ENCODE data around the gene MMP15. TPM values are rescaled to one million over a fixed set of nuclear protein-coding genes. Genes with fewer than 3 reads are reported as not detected.

The MMP15 gene
- total and polyA plus RNA-seq, 7 donors, result 2.3 to 54.0 (median 10.5) TPM

DNA sequence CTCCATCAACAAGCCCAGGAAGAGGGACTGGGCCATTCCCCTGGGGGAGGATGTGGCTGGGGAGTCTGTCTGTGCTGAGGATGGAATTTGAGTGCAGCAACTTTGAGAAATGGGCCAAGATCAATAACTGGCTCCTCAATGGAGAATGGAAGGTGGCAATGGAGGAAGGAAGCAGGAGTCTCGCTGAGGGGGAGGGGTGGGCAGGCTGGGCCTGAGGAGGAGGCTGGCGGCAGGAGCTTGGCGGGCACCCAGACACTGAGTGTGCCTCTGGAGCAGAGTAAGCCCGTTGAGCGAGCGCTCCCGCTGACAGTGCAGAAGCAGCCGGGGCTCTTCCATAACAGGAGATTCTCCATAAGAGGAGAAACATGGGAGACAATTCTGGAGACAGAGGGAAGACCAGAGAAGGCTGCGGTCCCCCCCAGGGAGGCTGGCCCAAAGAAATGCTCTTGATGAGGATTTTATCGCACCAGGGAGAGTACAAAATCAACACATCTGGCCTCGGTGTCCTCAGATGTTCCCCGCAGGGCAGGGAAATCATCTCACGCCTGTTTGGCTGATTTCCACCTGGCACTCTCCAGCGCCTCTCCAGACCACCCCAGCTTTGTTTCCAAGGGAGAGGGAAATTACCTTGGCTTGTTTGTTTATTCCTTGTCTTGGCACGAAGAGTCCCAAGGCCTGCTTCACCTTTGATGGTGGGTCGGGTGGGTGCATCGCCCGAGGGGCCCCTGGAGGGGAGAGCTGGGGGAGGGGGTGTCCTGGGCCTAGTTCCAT, 2.8 kb upstream of the MMP15 start:
- Histone ChIP-seq H3K4me1 (peaks cover 1 to 67% (median 61%) of the 10 kb centered on the region in 4 donors), H3K27me3 (no peaks in the 10 kb centered on the region), H3K36me3 (peaks cover 0 to 24% (median 6%) of the 10 kb centered on the region in 4 donors), H3K9me3 (no peaks in the 10 kb centered on the region), H3K27ac (peak overlapping the region; percentile 70 to 85 (median 76)), H3K4me3 (peak overlapping the region in 1 of 4 donors; percentile 8)
- peak; percentile 94 for DNase-seq
- intact Hi-C loops (cut with DNase I), result loop anchor here (1.0 to 10.0 kb wide), 3 partner anchors 17 to 465 kb away; partner anchors contain the start of gene GINS3
- no peak for TF ChIP-seq POLR2A (IDR thresholded peaks at IDR 0.05)
- TF ChIP-seq POLR2AphosphoS5 (IDR thresholded peaks at IDR 0.05), result peak in 3 of 4 donors; percentile 21 to 50 (median 47)
- TF ChIP-seq, protein P1, sequence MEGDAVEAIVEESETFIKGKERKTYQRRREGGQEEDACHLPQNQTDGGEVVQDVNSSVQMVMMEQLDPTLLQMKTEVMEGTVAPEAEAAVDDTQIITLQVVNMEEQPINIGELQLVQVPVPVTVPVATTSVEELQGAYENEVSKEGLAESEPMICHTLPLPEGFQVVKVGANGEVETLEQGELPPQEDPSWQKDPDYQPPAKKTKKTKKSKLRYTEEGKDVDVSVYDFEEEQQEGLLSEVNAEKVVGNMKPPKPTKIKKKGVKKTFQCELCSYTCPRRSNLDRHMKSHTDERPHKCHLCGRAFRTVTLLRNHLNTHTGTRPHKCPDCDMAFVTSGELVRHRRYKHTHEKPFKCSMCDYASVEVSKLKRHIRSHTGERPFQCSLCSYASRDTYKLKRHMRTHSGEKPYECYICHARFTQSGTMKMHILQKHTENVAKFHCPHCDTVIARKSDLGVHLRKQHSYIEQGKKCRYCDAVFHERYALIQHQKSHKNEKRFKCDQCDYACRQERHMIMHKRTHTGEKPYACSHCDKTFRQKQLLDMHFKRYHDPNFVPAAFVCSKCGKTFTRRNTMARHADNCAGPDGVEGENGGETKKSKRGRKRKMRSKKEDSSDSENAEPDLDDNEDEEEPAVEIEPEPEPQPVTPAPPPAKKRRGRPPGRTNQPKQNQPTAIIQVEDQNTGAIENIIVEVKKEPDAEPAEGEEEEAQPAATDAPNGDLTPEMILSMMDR (IDR thresholded peaks at IDR 0.05), result no peak
- no peak for TF ChIP-seq EP300 (IDR thresholded peaks at IDR 0.05)
- WGBS, 2 donors, result 6 to 39% methylated on average over 18 of the region's 18 CpGs

DNA sequence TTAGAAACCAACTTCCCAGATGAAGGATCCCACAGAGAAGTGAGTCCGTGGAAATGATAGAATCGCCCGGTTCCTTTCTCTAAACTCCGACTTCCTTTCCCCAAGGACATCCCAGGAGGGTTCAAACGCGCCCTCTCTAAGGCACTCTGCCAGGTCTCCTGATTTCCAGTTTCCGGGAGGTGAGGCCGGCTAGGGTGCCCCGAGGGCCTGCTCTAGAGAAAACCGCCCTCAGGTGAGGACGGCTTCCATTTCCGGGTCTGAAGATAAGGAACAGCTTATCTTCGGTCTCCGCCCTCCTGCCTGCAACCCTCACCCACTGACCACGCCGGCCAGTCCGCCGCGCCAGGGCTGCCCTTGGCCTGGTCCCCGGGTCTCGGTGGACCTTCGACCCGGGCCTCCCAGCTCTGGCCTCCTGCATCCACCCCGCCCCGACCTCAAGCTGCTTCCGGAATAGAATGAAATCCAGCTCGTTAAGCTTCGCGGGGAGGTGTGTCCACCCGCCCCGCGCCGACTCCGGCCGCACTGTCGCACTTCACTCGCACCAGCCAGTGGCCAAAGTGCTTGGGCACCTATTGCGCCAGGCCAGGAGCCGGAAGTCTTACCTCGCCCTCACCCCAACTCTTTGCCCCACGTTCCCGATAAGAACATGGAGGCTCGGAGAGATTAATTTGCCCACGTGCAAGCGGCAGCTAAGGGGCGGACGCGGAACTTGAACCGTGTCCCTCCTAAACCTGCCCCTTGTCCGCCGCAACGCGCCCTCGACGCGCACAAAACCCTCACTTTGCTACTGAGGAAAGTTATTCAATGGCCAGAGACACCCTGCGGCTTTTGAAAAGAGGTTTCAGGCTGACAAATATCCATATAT, 836 bp upstream of the MMP15 start:
- TF ChIP-seq EP300 (IDR thresholded peaks at IDR 0.05), result no peak
- TF ChIP-seq POLR2A (IDR thresholded peaks at IDR 0.05), result no peak
- no peak for TF ChIP-seq POLR2AphosphoS5 (IDR thresholded peaks at IDR 0.05)
- TF ChIP-seq, protein P1 (IDR thresholded peaks at IDR 0.05), result no peak
- Histone ChIP-seq H3K36me3 (peaks cover 0 to 6% (median under 1%) of the 10 kb centered on the region in 4 donors), H3K27ac (peak overlapping the region; percentile 86 to 91 (median 89)), H3K9me3 (no peaks in the 10 kb centered on the region), H3K27me3 (no peaks in the 10 kb centered on the region), H3K4me3 (peak overlapping the region; percentile 51 to 89 (median 70)), H3K4me1 (peaks cover 1 to 74% (median 64%) of the 10 kb centered on the region in 4 donors)
- no peak for DNase-seq
- intact Hi-C loops (cut with DNase I), result loop anchor here (5.0 to 10.0 kb wide), 2 partner anchors 370 to 463 kb away; partner anchors contain the start of gene GINS3
- 3 to 13% methylated on average over 57 of the region's 57 CpGs for WGBS, 2 donors

DNA sequence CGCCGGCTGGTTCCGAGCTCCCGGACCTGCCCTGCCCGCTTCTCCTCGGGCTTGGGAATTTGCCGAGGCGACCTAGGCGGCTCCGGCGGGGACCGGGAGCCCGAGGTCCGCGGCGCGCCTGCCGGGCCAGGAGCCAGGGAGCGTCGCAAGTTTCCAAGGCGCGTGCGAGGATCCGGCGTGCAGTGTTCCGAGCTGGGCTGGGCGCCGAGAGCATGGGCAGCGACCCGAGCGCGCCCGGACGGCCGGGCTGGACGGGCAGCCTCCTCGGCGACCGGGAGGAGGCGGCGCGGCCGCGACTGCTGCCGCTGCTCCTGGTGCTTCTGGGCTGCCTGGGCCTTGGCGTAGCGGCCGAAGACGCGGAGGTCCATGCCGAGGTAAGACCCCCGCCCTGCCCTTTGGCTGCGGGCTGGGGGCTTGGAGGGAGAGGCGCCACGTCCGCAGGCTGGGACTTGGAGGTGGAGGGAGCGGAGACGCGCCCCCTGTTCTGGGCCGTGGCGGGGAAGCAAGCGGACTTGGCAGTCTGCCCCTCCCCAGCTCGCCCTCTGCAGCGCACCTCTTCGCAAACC, 668 bp downstream of the MMP15 start:
- WGBS, 2 donors, result 0 to 1% methylated on average over 65 of the region's 65 CpGs
- DNase-seq, result peak; percentile 78
- no peak for TF ChIP-seq POLR2AphosphoS5 (IDR thresholded peaks at IDR 0.05)
- TF ChIP-seq EP300 (IDR thresholded peaks at IDR 0.05), result no peak
- intact Hi-C loops (cut with DNase I), result loop anchor here (2.0 to 10.0 kb wide), 3 partner anchors 103 to 369 kb away; partner anchors contain the start of genes CFAP20, CSNK2A2 and GINS3
- peak overlapping the region; percentile 51 to 89 (median 70) for H3K4me3 ChIP-seq
- H3K9me3 ChIP-seq, result no peaks in the 10 kb centered on the region
- no peaks in the 10 kb centered on the region for H3K27me3 ChIP-seq
- H3K4me1 ChIP-seq, result peaks cover 1 to 69% (median 59%) of the 10 kb centered on the region in 4 donors
- no peaks in the 10 kb centered on the region for H3K36me3 ChIP-seq
- peak overlapping the region; percentile 86 to 91 (median 89) for H3K27ac ChIP-seq

DNA sequence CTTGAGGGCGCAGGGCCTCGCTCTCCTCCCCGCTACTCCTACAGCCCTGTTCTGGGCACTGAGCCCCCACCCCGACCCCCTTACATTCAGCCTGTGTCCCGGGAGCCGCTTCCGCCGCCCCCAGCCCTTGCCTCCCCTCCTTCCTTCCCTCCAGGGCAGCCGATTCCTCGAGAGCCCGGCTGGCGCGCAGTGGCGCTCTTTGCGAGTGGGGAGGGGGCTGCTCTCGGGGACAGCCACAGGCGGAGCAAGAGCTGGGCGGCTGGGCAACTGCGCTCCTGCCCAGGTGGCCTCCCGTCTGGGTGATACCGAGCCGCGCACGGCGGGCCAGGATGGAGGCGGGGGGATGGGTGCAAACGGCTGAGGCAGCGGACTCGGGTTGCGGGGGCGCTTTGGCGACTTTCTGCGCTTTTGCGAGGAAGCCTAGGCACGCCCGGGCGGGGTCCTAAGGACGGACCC, 1.2 kb downstream of the MMP15 start:
- intact Hi-C loops (cut with DNase I), result loop anchor here (2.0 to 10.0 kb wide), 3 partner anchors 102 to 368 kb away; partner anchors contain the start of genes CFAP20, CSNK2A2 and GINS3
- Histone ChIP-seq H3K36me3 (no peaks in the 10 kb centered on the region), H3K4me3 (peak overlapping the region; percentile 51 to 89 (median 70)), H3K9me3 (no peaks in the 10 kb centered on the region), H3K27ac (peak overlapping the region; percentile 86 to 91 (median 89)), H3K27me3 (no peaks in the 10 kb centered on the region), H3K4me1 (peaks cover 1 to 67% (median 58%) of the 10 kb centered on the region in 4 donors)
- DNase-seq, result no peak
- TF ChIP-seq, protein P1 (IDR thresholded peaks at IDR 0.05), result no peak
- no peak for TF ChIP-seq POLR2AphosphoS5 (IDR thresholded peaks at IDR 0.05)
- no peak for TF ChIP-seq POLR2A (IDR thresholded peaks at IDR 0.05)
- no peak for TF ChIP-seq EP300 (IDR thresholded peaks at IDR 0.05)
- 1 to 2% methylated on average over 38 of the region's 38 CpGs for WGBS, 2 donors
